HFF-Myc (cell line): ENCODE data around the gene THADA.

Experiments used
- DNase-seq: peaks from one replicate; pipeline ENCODE4 v3.0.0-alpha.2; 2011; ENCODE audit warnings: low read depth; ENCODE audit errors: extremely low read depth
- H3K4me3 ChIP-seq: replicated peaks from 2 replicates; pipeline ENCODE4 v1.5.1; 2011; ENCODE audit warnings: low read depth, mild to moderate bottlenecking, control low read depth, low read length
- CTCF ChIP-seq: IDR thresholded peaks from 2 replicates; pipeline ENCODE4 v1.5.1; 2012; ENCODE audit warnings: mild to moderate bottlenecking, low read depth, low read length, control low read depth; ENCODE audit errors: missing control alignments

Gene THADA

GRCh38 chr2:43461453-43462073 is 134.3 kb downstream of the THADA start:
- TF ChIP-seq CTCF: no peak
- no peak overlapping the region for H3K4me3 ChIP-seq
- no peak for DNase-seq

GRCh38 chr2:43460611-43461365 is 135.1 kb downstream of the THADA start:
- TF ChIP-seq CTCF: no peak
- DNase-seq: no peak
- no peak overlapping the region for H3K4me3 ChIP-seq

- H3K4me3 ChIP-seq: no peak overlapping the region
- no peak for TF ChIP-seq CTCF
- DNase-seq: no peak
These were observed 135.7 kb downstream of the THADA start for GRCh38 chr2:43460174-43460546.

GRCh38 chr2:43459446-43460173 is 136.2 kb downstream of the THADA start:
- no peak overlapping the region for H3K4me3 ChIP-seq
- TF ChIP-seq CTCF: no peak
- no peak for DNase-seq

GRCh38 chr2:43458014-43458628 is 137.7 kb downstream of the THADA start:
- no peak for DNase-seq
- no peak for TF ChIP-seq CTCF
- no peak overlapping the region for H3K4me3 ChIP-seq

GRCh38 chr2:43455731-43456642 is 139.9 kb downstream of the THADA start:
- TF ChIP-seq CTCF: no peak
- no peak for DNase-seq
- no peak overlapping the region for H3K4me3 ChIP-seq
